Measurements from ENCODE around the gene FLT3LG.

GRCh38 chr19:49425922-49426592 lies 48.0 kb upstream of the FLT3LG start:
- no peak for TF ChIP-seq CTCF (IDR thresholded peaks at IDR 0.05)
- TF ChIP-seq ZFX (IDR thresholded peaks at IDR 0.05; ENCODE audit: borderline replicate concordance), result no peak
